T1000 (cell line): Measurements from ENCODE around the gene CIT.

ENCODE experiments used
- DNase-seq: peaks from one replicate; lab custom pipeline; 2025; ENCODE audit warnings: mixed read lengths; lab: John Stamatoyannopoulos, UW

CIT gene

DNA sequence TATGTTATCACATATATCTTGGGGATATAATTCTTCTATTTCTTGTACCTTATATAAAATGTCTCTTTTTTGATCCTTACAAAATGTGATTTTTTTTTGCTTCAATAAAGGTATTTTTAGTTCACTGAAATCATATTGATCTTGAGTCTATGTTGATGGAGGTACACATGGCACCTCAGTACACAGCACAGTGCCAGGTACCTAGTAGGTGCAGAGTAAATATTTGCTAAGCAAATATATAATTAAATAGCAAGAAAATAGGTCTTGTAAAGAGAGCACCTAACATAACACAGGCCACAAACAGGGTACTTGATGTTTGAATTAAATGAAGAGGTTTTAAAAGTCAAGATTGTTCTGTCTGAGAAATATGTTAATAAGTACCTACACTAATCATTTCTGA, 69.7 kb downstream of the CIT start:
- DNase-seq = no peak

DNA sequence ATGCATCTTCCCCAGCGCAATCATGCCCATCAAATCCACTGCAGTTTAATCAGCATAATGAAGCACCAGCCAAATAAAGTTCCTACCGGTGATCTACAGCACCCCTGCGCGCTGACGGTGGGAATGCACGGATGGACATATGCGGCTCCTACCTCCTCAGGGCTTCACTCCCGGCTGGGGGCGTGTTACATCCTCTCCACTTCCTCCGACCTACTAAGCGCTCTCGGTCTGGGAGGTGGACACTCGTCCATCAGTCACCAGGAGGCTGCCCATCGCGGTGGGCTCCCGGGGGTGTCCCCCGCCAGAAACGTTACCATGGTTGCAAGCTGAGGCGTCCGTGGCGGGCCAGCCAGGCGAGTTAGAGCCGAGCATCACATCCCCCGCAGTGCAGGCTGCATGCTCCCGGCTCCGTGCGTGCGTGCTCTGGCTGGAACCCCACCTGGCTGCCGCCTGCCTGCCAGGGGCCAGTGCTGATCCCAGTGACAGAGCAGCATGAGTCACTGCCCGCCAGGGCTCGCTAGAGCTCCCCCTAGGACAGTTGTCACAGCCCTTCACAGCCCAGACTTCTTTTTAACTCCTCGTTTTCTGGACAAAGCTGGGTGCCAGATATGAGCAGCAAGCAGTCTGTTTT, 73.0 kb downstream of the CIT start:
- no peak for DNase-seq

DNA sequence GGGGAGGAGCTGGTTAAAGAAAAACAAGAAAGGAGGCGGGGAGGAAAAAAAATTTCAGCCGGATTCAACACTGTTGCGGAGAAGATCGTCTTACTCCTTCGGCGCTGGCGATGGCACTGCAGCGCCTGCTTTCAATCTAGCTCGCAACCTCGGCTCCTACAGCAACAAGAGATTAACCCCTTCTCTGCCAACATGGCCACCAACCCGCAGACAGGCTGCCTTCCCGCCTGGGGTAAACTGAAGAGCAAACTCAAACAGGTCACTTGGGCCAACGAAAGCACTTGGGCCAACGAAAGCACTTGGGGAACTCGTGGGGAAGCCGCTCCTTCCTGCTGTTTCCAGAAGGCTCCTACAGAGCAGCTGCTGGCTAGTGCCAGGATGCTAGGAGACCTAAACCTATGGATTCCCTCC, 73.7 kb downstream of the CIT start:
- no peak for DNase-seq

DNA sequence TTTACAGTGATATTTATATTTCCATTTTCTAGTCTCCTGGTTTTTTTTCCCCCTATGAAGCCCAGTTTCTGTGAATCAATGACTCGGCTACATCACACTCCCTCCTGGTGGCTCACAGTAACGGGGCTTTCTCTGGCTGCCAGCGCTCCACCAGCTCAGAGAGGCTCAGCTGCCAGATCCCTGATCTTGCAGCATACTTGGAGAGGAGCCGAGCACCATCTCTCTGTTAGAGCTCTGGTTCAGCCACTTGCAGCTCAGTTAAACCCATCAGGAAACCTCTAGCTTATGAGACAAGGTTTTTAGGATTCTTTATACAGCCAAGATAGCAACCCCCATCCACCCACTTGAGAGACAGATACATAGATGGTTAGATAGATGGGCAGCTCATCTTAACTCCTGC, 74.6 kb downstream of the CIT start:
- no peak for DNase-seq

DNA sequence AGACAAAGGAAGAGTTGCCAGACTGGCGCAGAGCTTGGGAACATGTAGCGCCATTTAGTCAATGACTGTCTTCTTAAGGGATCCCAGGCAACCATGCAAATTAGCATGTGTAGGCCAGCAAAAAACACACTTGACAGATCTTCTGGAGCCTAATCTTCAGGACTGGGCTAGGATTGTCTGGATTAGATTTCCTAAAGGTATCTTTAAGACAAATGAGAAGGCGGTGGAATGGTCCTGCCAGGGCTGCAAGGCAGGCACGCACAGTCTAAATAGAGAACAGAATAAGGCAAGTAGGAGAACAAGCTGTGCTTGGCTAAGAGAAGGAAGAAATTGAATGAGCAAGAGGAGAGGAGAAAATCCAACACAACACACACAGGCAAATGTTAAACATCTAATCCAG, 80.0 kb downstream of the CIT start:
- no peak for DNase-seq

DNA sequence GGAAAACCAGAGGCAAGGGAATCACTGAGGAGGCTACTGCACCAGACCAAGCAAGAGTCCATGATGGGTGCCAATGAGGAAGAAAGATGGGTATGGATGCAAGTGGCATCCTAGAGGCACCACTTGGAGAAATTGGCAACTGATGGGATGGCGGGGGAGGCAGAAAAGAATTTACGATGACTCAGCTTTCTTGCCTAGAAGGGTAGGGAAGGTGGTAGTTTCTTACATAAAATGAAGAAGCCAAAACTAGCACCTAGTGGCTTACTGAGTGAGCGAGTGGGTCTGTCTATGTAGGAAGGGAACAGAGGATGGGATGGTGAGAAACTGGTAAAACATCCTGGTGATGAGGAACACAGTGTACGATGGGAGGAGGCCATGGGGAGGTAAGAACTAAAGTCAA, 80.8 kb downstream of the CIT start:
- DNase-seq = no peak

DNA sequence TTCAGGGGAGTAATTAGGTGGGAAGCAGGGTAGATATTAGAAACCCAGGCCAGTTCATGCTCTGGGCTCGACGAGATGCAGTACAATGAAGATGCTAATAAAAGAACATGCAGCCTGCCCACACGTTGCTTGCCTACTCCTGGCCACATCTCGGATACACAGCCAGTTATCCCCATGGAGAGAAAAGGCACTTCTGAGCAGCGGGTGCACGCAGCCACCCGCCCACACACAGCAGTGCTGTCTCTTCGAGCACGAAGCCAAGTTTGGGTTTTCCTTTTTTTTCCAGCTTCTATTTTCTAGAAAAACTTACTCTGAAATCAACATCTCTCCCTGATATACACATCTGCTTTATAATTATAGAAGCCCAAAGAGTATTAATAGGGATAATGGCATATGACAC, 85.7 kb downstream of the CIT start:
- no peak for DNase-seq

DNA sequence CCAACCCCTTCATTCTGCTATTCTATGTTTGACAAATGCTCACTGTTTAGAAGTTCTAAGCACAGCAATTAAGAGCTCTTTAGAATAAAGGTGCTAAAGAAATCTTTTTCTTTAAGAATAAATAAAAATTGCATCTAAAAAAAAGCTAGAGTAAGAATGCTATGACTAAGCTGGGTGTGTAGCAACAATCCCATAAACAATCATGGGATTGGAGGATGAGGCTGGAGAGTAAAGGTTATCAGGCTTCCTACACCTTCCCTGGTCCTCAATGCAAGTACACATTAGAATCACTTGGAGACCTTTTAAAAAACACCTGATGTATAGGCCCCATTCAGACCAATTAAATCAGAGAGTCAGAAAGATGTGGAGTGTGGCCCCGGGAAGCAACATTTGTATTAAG, 88.3 kb downstream of the CIT start:
- DNase-seq = no peak

DNA sequence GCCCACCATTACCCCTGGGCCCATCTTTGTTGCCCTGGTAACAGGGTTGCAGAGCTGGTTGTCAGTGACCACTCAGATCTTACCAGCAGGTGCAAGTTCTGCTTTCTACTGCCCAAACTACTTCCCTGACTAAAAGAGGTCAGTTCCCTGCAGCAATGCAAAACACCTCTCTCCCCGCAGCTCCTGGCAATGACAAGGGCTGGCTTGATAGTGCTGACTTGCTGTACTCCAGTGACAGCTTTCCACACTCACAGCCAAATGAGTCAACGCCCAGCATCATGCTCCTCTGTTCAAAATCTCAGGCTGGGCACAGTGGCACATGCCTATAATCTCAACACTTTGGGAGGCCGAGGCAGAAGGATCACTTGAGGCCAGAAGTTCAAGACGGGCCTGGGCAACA, 90.6 kb downstream of the CIT start:
- no peak for DNase-seq

DNA sequence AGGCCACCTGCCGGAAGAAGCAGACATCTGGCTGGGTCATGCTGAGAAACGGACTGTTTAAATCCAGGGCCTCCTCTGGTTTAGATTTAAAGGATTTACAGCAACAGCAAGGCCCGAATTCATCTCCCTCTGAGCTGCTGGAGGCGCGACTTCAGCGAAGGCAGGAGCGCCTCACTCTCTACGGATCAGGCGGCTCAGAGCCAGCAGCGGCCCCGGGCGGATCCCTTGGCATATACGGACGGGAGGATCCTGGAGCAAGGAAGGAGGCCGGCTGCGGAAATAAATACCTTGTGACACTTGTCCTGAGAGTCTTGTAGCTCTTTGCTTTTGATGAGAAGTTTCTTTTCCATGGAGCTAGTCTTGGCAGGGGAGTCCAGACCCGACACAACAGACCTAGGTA, 92.4 kb downstream of the CIT start:
- DNase-seq = no peak

DNA sequence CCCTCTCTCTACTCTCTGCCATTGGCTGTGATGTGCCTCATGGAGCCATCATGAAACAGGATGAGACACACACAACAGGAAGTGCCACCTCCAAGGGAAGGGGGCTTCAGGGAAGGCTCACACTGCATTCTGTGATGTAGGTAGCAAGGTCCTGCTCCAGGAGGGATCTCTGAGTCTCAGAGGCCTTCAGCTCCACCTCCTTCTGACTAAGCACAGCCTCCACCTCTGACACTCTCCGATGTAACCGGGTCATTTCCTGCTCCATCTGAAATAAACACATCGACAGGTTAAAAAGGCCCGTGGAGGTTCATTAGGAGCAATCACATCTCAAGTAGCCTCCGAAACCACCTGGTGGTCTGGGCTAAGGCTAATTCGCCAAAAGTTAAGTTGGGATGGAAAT, 93.3 kb downstream of the CIT start:
- DNase-seq = no peak

DNA sequence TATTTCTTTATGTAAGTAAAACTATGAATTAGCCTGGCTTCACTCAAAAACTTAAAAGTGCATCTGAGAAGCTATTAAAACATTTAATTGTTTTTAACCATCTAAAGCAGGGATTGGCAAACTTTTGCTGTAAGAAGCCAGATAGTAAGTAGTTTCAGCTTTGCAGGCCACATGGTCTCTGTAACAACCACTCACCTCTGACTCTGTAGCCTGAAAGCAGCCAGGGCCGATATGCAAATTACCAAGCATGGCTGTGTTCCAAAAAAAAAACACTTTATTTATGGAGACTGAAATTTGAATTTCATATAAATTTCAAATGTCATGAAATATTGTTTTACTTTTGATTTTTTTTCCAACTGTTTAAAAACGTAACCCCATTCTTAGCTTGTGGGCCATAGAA, 95.3 kb downstream of the CIT start:
- DNase-seq = no peak

DNA sequence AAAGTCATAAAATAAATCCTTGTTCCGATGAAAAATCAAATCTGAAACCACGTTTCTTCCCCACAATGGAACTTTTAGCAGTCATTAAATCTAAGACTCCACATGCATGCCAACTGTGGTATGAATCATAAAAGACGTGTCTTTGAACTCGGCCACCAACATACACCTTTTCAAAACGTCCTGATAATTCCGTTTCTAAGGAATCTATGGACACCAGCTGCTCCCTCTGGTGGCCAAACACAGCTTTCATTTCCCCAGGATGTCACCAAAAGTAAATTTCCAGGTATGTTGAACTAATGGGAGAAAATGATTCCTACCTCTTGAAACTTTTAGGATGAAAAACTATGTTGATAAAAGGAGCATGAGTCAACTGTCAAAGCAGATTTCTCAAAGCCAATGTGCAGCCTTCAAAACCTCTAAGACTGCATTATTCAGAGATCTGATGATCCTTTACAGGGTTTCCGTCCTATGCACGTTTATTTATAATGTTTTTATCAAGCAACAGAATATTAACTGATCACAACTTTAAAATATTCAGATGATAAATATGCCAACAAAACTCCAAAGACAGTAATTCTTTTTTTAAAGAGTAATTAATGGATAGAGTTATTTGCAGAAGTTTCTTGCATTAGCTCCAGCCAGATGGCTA, 96.2 kb downstream of the CIT start:
- no peak for DNase-seq

DNA sequence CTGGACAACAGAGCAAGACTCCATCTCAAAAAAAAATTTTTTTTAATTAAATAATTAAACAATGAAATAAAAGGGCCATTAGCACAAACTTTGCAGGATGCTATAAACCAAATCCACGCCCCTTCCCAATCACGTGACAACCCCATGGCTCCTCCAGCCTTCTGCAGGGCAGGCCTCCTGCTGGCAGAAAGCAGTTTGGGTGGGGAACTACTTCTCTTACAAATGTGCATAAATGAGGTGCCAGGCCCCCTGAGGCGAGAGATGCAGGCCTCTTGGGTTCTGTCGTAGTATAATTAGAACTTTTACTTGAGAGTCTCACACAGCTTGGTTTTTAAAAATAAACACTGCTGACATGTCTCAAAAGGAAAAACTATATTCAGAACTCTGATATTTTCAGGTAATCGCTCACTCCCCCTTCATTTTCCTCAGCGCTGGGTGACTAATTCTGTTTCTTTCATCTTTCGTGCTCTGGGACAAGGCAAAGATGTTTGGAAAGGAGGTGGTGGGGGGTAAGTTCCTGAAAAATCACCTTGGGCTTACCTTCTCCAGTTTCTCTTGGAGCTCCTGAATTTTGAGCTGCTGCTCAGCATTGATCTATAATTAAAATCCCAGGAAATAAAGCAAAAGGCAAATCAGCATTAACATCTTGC, 101.7 kb downstream of the CIT start:
- no peak for DNase-seq

DNA sequence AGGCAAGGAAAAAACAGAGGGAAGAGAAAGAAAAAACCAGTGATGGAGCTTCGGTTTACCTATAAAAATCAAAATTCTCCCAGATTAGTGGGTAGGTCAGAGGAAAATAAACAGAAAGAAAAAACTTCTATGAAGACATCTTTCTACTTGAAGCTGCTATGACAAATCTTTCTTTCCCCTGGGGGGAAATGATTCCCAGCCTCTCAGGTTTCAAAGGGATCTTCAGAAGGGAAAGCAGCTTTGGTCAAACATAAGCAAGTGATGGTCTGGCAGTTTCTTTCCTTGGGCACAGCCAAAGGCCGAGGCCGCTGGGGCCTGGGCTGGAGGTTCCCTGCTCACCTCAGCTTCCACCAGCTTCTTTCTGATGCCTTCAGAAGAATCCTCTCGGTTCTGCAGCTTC, 104.7 kb downstream of the CIT start:
- DNase-seq = no peak

DNA sequence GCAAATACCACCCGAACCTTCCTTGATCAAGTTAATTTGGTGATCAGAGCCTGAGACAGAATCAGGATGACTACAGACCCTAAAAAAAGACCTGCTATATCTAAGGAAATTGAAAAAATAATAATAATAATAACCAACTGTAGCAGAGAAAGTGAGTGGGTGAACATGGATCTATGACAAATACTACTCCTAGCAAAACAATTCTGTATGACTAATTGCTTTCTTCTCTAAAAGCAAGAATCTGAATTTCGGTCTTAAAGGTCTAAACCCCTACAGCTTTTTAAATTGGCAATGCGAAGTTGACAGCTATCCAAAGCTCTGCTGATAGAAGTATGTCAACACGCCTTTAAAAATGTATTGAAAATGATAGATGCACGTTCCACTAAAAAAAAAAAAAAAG, 107.0 kb downstream of the CIT start:
- no peak for DNase-seq

DNA sequence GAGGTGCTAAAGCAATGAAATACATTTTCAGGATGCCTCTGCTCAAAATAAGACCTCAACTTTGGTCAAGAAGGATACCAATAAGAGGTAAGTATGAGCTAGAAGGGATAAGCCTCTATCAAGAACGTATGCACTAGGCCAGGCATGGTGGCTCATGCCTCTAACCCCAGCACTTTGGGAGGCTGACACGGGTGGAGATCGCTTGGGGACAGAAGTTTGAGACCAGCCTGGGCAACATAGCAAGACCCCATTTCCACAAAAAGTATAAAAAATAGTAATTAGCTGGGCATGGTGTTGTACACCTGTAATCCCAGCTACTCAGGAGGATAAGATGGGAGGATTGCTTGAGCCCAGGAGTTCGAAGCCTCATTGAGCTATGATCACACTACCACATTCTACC, 114.5 kb downstream of the CIT start:
- DNase-seq = no peak

DNA sequence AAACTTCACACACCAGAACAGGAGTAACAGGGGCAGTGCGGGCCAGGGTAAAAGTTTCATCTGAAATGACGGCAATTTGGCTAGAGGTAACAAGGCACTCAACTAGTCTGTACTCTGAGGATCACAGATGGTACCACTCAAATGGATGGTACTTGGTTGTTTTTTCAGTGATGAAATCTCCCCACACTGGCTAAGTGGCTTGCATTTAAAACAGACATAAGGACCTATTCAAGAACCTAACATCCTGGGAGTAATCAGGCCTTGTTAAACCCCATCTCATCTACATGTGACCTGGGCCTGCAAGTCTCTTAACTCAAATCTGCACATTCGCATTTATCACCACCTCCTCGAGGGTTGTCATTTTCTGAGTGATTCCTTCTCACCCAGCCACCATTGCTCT, 118.4 kb downstream of the CIT start:
- no peak for DNase-seq

DNA sequence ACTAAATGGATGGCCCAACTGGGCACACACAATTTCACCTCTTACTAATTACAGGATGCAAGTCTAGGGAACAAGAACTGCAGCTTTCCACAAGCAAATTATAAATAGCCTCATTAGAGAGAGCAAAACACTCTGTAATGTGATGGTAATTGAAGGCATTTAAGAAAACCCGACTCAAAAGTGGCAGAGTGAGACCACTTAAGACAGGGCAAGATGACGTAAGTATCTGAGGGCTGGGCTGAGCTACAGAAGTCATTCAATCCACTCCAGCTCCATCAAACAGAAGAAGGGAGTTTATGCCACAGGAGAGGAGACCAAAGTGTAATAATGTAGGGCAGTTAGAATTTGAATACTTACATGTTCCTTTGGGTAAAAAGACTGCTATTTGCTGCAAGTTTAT, 118.9 kb downstream of the CIT start:
- DNase-seq = no peak

DNA sequence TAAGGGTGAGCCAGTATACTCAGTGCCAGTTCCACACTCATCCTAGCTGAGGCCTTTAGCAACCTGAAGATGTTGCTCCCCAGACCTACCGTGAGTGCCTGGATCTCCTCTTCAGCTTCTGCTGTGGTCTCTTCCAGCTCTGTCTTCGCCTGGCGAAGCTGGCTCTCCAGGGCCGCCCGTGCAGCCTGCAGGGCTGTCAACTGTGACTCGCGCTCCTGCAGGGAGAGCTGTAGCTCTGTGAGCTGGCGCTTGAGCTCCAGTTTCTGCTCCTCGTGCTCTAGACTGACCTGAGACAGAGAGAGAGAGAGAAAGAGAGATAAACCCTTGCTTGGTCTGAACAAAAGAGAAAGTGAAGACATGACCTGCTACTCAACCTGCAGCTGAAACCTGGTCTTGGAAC, 125.2 kb downstream of the CIT start:
- DNase-seq = no peak

DNA sequence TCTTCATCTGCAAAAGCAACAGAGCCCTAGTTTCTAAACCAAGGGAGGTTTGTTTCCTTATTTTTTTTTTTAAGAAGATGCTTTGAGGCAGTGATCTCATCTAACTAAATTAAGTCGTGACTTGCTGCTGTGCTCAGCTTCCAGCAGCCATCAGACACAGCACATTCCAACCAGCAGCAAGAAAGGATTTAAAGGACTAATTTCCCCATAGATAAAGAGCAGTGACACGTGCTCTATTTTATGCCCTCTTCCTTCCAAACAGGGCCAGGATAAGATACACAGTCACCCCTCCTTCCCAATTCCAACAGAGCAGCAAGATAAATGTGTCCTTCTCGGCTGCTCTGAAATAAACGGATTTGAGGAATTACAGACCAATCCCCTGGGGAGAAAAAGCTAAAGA, 127.5 kb downstream of the CIT start:
- no peak for DNase-seq

DNA sequence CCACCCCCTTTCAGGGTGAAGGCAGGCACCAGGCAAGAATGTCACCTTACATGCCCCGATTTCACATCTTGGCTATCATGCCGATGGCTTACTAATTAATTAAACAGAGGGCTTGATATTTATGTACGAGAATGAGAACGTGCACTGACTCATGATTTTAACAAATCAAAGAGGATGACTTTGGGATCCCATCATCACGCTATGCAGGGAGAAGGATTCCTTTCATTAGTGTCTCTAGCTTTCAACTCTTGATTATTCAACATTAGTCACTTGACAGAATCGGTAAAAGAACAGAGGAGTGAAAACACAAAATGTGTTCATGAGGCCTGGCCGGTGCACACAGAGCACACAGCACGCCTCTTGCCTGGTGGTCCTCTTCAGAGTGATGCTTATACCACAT, 128.6 kb downstream of the CIT start:
- DNase-seq = no peak

DNA sequence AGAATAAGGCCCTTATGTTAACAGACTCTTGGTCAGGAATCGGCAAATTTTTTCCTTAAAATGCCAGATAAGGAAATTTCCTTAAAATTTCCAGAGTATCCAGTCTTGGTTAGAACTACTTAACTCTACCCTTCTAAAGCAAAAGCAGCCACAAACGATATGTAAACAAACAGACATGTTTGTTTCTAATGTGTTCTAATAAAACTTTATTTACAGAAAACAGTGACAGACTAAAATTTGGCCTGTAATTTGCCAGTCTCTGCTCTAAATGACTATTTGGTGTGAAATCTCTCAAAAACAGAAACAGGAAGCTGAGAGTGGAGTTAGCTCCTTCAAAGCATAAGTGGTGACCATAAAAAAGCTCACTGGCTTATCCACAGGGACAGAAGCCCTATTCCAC, 131.0 kb downstream of the CIT start:
- no peak for DNase-seq
